Stimulated activated CD8-positive, alpha-beta memory T cell treated with anti-CD3 and anti-CD28 coated beads, Interleukin-15, amount 100 ng/mL, for 24 hours (primary cell): ENCODE measurements around the gene SERTM1.

Experiments used
- DNase-seq: peaks from one replicate; pipeline ENCODE4 v3.0.0-alpha.2; 2020; ENCODE audit warnings: low read depth

The SERTM1 gene

GRCh38 chr13:36673838-36674326, at the start of gene SERTM1:
Gene SERTM1, plus strand, starts transcription at chr13:36674020. Its CDS starts 21,059 bp downstream, at chr13:36695079.
- DNase-seq: no peak

- DNase-seq: no peak
These were observed 45.3 kb upstream of the SERTM1 start for GRCh38 chr13:36628377-36629056.

DNA sequence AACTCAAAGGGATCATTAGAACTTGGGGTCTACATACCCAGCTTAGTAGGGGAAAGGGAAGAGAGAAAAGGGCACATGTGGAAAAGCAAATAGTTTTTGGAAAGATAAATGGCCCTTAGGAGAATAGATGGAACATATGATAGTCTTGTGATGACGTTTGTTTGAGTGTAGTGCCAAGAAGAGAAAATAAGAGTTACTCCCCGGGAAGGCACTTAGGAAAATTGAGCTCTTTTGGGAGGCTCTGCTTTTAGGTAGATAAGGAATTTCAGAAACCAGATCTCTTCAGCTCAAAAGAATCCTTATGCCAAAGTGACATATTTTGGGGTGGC, 44.8 kb upstream of the SERTM1 start:
- DNase-seq: no peak

- no peak for DNase-seq
These were observed 43.5 kb upstream of the SERTM1 start for GRCh38 chr13:36630181-36630803.

DNA sequence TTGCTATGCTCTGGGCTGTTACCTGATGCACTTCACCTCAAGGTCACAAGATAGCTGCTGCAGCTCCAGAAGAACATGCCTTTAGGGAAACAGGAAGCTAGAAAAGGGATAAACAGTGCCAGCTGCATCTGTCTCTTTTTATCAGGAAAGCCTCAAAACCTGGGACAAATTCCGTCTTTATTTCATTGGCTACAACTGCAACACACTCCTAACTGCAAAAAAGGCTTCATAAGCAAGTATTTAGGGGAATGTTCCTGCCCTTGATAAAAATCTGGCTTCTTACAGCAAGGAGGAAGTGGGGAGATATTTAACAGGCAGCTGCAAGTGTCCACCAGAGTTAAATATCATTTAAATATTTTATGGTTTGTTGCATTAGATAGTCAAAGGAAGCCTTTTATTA, 34.2 kb upstream of the SERTM1 start:
- no peak for DNase-seq

DNA sequence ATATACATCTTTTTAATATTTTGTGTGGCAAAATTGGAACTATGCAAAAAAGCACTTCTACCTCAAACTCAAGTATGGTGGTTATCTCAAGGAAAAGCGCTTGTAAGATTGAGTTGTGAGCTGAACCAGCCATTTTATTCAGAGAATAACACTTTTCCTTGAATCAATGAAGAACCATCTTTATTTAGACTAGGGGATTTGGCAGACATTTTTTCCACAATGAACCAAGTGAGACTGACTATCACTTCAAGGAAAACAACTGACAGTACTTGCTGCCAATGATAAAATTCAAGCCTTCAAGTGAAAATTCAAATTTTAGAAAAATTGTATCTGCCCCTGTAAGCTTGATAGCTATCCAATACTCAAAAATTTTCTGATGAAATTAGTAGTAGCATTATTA, 23.2 kb upstream of the SERTM1 start:
- DNase-seq: no peak

DNA sequence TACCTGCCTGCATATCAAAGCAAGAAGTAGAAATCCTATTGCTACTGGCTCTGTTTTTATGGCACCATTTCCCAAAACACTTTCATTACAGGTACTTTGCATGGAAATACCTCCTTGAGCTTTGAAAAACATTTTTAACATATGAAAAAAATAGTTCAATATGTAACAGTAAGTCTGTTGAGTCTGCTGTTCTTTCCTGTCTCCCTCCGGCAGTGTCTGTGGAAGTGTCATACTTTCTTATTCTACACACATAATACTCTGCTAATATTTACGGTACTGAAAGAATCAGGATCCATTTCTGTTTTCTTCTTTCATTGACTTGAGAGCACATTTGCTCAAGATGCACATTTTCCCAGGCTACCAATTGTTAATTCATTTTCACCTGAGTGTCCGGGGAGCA, 8.2 kb upstream of the SERTM1 start:
- DNase-seq: no peak

- no peak for DNase-seq
These were observed 7.2 kb upstream of the SERTM1 start for GRCh38 chr13:36666477-36667229.

DNA sequence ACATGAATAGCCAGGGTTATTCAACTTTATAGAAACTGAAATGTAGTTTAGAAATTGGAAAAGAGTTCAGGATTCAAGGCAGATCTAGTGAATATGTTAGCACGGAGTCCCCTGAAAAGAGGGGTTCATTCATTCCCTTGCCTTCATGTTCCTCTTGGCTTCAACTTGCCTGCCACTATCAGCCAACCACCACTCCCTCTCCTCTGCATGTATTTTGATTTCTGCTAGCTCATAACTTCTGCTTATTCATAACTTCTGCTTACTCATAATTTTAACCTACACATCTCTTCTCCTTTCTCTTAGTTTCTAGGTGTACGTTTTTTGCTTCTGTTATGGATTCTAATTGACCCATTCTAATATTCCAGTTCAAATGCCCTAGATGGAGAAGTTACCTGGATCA, 5.5 kb upstream of the SERTM1 start:
- no peak for DNase-seq

DNA sequence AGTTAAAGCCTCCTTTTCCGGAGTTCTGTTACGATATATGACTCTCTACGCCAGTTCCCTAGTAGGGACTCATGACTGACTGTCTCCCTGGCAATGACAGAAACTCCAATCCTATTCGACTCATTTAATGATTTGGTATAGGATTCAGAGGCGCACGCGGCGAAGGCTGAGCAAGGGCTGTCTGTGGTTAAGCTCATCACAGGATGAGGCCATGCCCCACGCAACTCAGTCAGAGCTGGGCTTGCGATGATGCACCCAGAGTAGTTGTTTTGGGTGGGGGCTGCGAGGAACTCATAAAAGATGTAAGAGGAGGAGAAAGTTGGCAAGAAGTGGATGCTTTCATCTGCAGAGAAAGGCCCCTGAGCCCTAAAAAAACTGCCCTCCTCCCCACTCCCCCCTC, 468 bp upstream of the SERTM1 start:
- no peak for DNase-seq

DNA sequence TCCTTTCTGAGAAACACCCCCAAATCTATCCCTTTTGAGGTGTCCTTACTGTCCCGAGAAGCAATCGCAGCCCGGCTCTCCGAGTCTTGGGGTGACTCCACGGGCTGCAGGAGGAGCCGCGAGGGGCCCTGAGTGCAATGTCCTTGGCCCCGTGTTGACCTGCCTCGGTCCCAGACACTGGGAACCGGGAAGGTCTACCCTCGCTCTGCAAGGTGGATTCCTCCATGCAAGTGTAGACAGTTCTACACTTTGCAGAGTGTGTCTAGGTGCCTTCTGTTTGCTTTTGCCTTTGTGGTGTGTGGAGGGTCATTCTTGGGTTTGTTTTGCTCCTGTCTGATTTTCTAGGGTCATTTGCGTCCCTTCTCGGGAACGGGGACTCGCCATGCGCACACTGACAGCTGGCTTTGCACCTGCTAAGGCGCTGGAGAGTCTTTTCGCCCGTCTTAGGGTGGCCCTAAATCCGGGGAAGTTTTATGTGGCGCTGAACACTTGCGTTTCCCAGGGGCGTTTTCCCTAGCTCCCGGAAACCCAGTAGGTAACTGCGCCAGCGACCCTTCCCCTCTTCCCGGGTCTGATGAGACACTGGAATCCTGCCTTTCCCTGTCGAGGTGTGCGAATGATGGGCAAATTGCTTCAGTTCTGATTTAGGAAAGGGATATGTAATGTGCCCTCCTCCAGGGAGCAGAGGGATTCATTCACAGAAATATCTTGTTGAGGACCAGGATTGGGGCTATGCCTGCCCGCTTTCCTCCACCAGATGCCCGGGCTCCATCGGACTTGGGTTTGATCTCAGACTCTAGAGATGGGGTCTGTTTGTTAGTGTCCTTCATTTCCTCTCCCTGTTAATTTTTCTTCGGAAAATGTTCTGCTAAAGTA, 755 bp downstream of the SERTM1 start:
- no peak for DNase-seq

DNA sequence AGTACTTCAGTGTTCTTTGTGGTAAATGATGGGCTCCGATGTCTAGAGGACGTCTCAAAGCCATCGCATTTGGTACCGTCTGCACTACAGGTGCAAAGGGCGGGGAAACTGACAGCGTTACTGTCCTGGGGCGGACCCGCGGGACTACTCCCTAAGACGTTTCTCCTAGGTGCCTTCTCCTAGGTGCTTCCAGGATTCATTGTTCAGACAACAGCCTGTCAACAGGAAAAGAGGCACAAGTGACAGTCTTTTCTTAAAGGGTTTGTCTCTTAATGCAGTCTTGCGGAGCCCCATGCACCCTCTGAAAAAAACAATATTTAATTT, 1.4 kb downstream of the SERTM1 start:
- no peak for DNase-seq

DNA sequence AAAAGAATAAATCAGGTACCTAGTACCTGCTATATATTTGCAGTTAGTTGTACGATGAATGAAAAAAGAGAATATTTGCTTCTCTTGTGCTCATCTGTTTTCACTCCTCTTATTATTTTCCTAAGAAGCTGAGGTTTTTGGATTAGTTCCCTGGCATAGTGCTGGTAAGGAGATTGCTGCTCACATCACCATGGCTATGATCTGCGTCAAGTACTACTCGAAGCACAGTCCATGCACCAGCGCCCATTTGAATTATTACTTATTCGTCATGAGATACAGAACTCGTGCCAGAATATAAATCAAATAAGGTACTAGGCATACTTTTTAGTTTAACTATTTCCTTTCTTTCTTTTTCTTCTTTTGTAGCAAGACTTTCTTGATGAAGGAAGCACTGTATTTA, 7.1 kb downstream of the SERTM1 start:
- no peak for DNase-seq

DNA sequence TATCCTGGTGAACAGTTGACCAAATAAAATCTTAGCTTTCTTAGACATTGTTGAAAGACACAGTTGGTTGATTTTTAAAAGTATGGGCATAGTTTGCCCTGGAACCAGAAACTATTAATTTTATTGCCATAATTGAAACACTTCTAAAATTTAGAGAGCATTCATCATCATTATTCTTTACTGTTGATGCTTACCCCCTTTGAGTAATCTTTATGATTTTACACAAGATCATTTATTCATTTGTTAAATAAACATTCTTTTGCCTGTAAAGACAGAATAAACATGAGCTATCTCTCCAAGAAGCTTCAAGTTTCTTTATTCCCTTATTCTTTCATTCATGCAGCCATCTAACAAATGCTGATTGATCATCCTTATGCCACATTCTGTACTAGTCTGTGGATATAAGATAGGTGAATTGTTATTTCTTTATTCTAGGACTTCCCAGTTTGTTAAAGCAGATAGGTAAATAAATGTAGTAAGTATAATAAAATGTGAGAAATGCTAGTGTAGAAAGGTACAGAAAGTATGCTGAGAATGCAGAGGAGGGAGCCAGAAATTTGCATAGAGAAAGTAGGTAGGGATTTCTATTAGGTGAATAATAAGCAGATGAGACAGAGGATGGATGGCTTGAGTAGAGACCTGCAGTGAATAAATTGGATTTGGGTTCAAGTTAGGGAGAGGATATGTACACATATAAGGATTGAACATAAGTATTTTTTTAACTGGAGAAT, 8.2 kb downstream of the SERTM1 start:
- DNase-seq: no peak

DNA sequence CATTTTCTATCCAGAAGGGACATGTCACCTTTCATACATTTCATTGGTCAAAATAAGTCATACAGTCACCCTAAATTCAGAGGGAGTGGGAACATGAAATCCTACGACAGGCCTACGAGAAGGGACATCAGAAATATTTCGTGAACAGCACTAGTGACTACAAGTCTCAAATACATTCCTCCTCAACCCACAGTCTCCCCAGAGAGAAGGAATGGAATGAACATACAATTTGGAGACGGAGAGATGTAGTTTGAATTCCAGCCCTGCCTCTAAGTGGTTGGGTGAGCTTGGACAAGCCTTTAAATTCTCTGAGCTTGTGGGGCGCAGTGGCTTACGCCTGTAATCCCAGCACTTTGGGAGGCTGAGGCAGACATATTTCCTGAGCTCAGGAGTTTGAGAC, 9.9 kb downstream of the SERTM1 start:
- no peak for DNase-seq

GRCh38 chr13:36685927-36686326, 12.1 kb downstream of the SERTM1 start:
- no peak for DNase-seq

GRCh38 chr13:36696410-36697010, 22.7 kb downstream of the SERTM1 start:
- DNase-seq: no peak

GRCh38 chr13:36700170-36700569, 26.4 kb downstream of the SERTM1 start:
- no peak for DNase-seq

- no peak for DNase-seq
These were observed 32.9 kb downstream of the SERTM1 start for GRCh38 chr13:36706755-36707154.

GRCh38 chr13:36709136-36709890, 35.5 kb downstream of the SERTM1 start:
- no peak for DNase-seq

DNA sequence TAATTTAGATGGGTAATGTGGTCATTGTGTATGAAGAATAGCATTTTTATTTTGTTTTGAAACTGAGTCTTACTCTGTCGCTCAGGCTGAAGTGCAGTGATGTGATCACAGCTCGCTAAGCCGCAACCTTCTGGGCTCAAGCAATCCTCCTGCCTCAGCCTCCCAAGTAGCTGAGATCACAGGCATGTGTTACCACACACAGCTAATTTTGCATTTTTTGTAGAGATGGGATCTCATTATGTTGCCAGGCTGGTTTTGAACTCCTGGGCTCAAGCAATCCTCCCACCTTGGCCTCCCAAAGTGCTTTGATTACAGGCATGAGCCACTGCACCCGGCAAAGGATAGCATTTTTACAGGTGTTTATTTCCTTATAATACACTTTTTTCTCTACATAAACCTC, 36.6 kb downstream of the SERTM1 start:
- DNase-seq: no peak
